Muscle layer of colon (tissue), 2 donors: ENCODE data around the gene CCDC127.

Experiments
- H3K27ac ChIP-seq: one replicate; pipeline ENCODE4 v1.7.0; 2013; ENCODE audit warnings: low read depth, mild to moderate bottlenecking, low read length, moderate library complexity
- H3K27me3 ChIP-seq, 2 donors: one replicate each; pipeline ENCODE4 v1.7.0; 2013; ENCODE audit warnings: low read length in 2 of 2, mild to moderate bottlenecking in 2 of 2; ENCODE audit not compliant: insufficient read depth in 2 of 2, control insufficient read depth in 1 of 2
- H3K36me3 ChIP-seq: one replicate; pipeline ENCODE4 v1.7.0; 2013; ENCODE audit warnings: mild to moderate bottlenecking, low read length; ENCODE audit not compliant: insufficient read depth
- H3K4me1 ChIP-seq: one replicate; pipeline ENCODE4 v1.7.0; 2013; ENCODE audit warnings: mild to moderate bottlenecking, low read length; ENCODE audit not compliant: insufficient read depth
- H3K4me3 ChIP-seq, 2 donors: one replicate each; pipeline ENCODE4 v1.7.0; 2013; ENCODE audit warnings: low read length in 2 of 2, low read depth in 1 of 2, mild to moderate bottlenecking in 1 of 2, moderate library complexity in 1 of 2
- H3K9ac ChIP-seq: one replicate; pipeline ENCODE4 v1.7.0; 2013; ENCODE audit warnings: low read length
- H3K9me3 ChIP-seq: one replicate; pipeline ENCODE4 v1.7.0; 2013; ENCODE audit warnings: mild to moderate bottlenecking, low read length
- donor health status: abdominal sarcoma.
- donor health status: Adenocarcinoma of cecum.

The CCDC127 gene

DNA sequence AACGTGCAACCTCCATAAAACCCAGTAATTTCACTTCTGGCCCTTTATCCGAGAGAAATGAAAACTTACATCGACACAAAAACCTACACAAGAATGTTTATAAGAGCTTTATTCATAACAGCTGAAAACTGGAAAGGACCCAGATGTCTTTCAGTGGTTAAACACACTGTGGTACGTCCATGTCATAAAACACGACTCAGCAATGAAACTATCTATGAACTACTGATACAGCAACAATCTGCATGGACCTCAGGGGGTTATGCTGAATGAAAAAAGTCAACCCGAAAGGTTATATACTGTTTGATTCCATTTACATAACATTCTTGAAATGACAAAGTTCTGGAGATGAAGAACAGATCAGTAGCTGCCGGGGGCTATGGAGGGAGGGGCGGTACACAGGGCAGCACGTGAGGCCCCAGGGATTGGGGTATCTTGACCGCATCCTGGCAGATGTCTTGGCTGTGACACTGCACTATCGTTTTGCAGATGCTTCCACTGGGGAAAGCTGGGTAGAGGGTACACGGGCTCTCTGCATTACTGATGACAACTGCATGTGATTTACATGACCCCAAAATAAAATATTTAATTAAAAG is 4.1 kb downstream of the CCDC127 start:
- Histone ChIP-seq H3K27ac (no peak overlapping the region), H3K27me3 (no peaks in the 10 kb centered on the region), H3K4me1 (peaks cover 6% of the 10 kb centered on the region), H3K9ac (no peak overlapping the region), H3K36me3 (peaks cover 5% of the 10 kb centered on the region), H3K9me3 (no peaks in the 10 kb centered on the region), H3K4me3 (no peak overlapping the region)

DNA sequence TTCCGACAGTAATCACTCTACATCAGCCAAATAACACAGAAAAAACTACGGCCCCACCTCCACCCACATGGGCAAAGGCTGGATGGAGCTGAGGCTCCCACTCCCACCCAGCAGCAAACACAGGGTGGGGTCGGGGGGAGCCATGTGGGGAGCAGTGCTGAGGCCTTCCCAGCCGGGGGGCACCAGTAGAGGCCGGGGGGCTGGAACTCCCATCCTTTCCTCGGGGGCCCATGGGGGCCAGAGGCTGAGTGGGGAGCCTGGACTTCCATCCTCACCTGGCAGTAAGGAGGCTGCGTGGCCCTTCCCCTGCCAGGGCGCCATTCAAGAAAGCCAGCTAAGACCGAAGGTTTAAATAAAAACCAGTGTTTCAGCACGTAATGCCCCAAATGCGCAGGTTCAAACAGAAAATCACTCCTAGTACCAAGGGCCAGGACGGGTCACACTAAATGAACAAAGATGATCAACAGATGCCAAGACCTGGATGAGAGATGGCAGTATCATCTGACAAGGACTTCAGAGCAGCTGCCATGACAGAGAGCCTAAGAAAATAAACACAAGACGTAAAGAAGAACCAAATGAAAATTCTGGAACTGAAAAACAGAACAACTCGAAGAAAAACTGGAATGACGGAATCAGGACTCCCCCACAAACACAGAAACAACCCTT is 9.4 kb downstream of the CCDC127 start:
- Histone ChIP-seq H3K9ac (no peak overlapping the region), H3K9me3 (no peaks in the 10 kb centered on the region), H3K36me3 (peaks cover 26% of the 10 kb centered on the region), H3K4me1 (peaks cover 19% of the 10 kb centered on the region), H3K27ac (no peak overlapping the region), H3K4me3 (no peak overlapping the region), H3K27me3 (no peaks in the 10 kb centered on the region)

DNA sequence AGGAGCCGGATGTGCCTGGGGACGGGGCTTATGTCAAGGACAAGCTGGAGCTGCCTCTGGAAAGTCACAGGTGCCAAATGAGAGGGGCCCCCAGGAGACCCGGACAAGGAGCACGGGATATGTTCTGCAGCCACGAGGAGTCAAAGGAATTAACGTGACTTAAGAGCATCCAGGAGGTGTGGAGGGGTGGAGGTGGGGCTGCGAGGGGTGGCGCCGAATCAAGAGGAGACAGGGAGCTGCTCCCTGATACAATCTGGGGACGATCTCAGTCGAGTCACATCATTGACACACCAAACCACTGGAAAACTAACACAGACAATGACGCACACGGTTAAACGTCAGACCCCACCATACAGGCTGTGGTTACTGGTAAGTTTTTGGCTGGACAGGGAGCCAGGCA is 10.4 kb downstream of the CCDC127 start:
- no peak overlapping the region for H3K27ac ChIP-seq
- H3K9ac ChIP-seq: no peak overlapping the region
- H3K36me3 ChIP-seq: peaks cover 28% of the 10 kb centered on the region

GRCh38 chr5:206927-207536 is 10.9 kb downstream of the CCDC127 start:
- Histone ChIP-seq H3K9me3 (no peaks in the 10 kb centered on the region), H3K9ac (no peak overlapping the region), H3K27ac (no peak overlapping the region), H3K4me3 (no peak overlapping the region), H3K36me3 (peaks cover 28% of the 10 kb centered on the region), H3K27me3 (no peaks in the 10 kb centered on the region), H3K4me1 (peaks cover 19% of the 10 kb centered on the region)

More for the DNA sequence above, 10.4 kb downstream of the CCDC127 start:
- Histone ChIP-seq H3K4me1 (peaks cover 19% of the 10 kb centered on the region), H3K9me3 (no peaks in the 10 kb centered on the region), H3K4me3 (no peak overlapping the region), H3K27me3 (no peaks in the 10 kb centered on the region)

DNA sequence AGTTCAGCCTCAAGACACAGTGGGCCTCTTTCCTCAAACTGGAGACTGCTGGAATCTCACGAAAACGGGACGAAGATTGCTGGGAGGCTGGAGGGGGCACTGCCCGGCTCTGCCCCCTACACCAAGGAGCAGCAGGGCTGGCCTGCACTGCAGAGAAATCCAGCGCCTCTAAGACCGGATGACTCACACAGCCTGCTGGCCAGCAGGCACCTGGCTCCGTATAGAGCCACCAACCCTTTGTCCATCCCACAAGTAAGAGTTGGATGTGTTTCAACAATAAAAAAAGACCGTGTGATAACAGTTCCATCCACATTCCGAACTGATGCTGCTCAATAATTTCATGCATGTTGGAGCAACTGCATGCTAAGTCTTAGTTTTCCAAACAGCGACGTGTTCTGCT is 11.5 kb downstream of the CCDC127 start:
- Histone ChIP-seq H3K4me1 (peaks cover 19% of the 10 kb centered on the region), H3K36me3 (peaks cover 28% of the 10 kb centered on the region), H3K4me3 (no peak overlapping the region), H3K9ac (no peak overlapping the region), H3K27ac (no peak overlapping the region), H3K9me3 (no peaks in the 10 kb centered on the region), H3K27me3 (no peaks in the 10 kb centered on the region)

GRCh38 chr5:204966-205670 is 12.8 kb downstream of the CCDC127 start:
- Histone ChIP-seq H3K36me3 (peaks cover 28% of the 10 kb centered on the region), H3K27ac (no peak overlapping the region), H3K4me3 (no peak overlapping the region)

GRCh38 chr5:204462-204861 is 13.5 kb downstream of the CCDC127 start:
- Histone ChIP-seq H3K9ac (no peak overlapping the region), H3K27me3 (no peaks in the 10 kb centered on the region), H3K4me1 (peaks cover 13% of the 10 kb centered on the region), H3K4me3 (no peak overlapping the region), H3K9me3 (no peaks in the 10 kb centered on the region), H3K27ac (no peak overlapping the region), H3K36me3 (peaks cover 28% of the 10 kb centered on the region)

More at GRCh38 chr5:204966-205670, 12.8 kb downstream of the CCDC127 start:
- H3K9me3 ChIP-seq: no peaks in the 10 kb centered on the region
- H3K4me1 ChIP-seq: peaks cover 18% of the 10 kb centered on the region
- no peak overlapping the region for H3K9ac ChIP-seq
- H3K27me3 ChIP-seq: no peaks in the 10 kb centered on the region

DNA sequence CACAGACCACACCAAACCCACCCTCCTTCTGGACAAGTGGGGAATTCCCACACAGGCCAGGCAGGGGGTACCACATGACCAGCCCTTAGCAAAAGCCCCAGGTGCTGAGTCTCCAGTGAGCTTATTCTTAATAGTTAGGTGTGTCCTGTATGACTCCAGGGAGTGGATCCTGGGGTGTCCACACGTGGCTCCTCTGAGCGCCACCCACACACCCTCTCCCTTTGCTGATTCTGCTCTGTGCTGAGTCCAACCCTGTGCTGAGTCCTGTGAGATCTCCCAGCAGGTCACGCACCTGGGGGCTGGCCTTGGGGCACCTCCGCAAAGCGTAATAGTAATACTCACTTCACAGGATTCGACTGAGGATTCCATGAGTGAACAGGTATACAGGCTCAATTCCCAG is 14.0 kb downstream of the CCDC127 start:
- H3K4me1 ChIP-seq: peaks cover 13% of the 10 kb centered on the region
- H3K27ac ChIP-seq: no peak overlapping the region
- no peak overlapping the region for H3K4me3 ChIP-seq
- no peak overlapping the region for H3K9ac ChIP-seq
- no peaks in the 10 kb centered on the region for H3K27me3 ChIP-seq
- peaks cover 28% of the 10 kb centered on the region for H3K36me3 ChIP-seq
- H3K9me3 ChIP-seq: no peaks in the 10 kb centered on the region

- H3K4me3 ChIP-seq: no peak overlapping the region
- no peak overlapping the region for H3K27ac ChIP-seq
- no peaks in the 10 kb centered on the region for H3K9me3 ChIP-seq
- H3K4me1 ChIP-seq: peaks cover 13% of the 10 kb centered on the region
- H3K27me3 ChIP-seq: no peaks in the 10 kb centered on the region
- no peak overlapping the region for H3K9ac ChIP-seq
- H3K36me3 ChIP-seq: peaks cover 28% of the 10 kb centered on the region
These were observed 14.6 kb downstream of the CCDC127 start for GRCh38 chr5:203246-203930.

DNA sequence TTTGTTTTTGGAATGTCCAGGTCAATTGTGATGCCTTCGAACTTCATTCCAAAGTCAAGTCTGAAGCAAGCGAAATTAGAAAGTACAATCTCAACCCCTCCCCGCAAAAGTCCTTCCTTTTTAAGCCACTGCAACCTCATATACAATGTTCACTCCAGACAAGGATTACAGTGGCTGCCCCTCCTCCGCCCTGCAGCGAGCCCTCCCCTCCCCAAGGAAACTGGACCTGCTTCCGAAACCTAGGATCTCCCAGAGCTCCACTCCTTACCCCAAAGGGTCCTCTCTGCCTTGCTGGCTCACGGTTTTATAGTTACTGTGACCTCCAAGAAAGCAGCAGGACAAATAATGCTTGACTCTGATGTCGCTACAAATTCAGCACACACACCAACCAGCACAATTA is 16.3 kb downstream of the CCDC127 start:
- peaks cover 28% of the 10 kb centered on the region for H3K36me3 ChIP-seq
- H3K4me3 ChIP-seq: no peak overlapping the region
- H3K9ac ChIP-seq: no peak overlapping the region
- H3K9me3 ChIP-seq: no peaks in the 10 kb centered on the region
- no peaks in the 10 kb centered on the region for H3K27me3 ChIP-seq
- no peak overlapping the region for H3K27ac ChIP-seq
- H3K4me1 ChIP-seq: peaks cover 7% of the 10 kb centered on the region

GRCh38 chr5:200985-201384 is 17.0 kb downstream of the CCDC127 start:
- no peak overlapping the region for H3K9ac ChIP-seq
- no peak overlapping the region for H3K27ac ChIP-seq
- H3K4me1 ChIP-seq: no peaks in the 10 kb centered on the region

More at GRCh38 chr5:200985-201384, 17.0 kb downstream of the CCDC127 start:
- no peak overlapping the region for H3K4me3 ChIP-seq
- peaks cover 27% of the 10 kb centered on the region for H3K36me3 ChIP-seq
- no peaks in the 10 kb centered on the region for H3K9me3 ChIP-seq
- H3K27me3 ChIP-seq: no peaks in the 10 kb centered on the region
